CD4-positive, alpha-beta T cell (primary cell): ENCODE measurements around the gene IER2. TPM values are rescaled to one million over a fixed set of nuclear protein-coding genes. Genes with fewer than 3 reads are reported as not detected.

ENCODE experiments used
- ATAC-seq: fragments of 200-7000 bp; cut with Tn5 transposase; one replicate; pipeline ENCODE4 v1.10.0; 2022; ENCODE audit warnings: mild to moderate bottlenecking; ENCODE audit not compliant: poor library complexity
- CTCF ChIA-PET: fragments of 350-600 bp; sonication (Branson Sonifier 250); formaldehyde crosslinking; loops from one replicate; lab custom pipeline; 2021; ENCODE audit warnings: antibody characterized with exemption, inconsistent platforms; lab: Charles Lee
- POLR2A ChIA-PET: fragments of 350-600 bp; sonication (Branson Sonifier 250); formaldehyde crosslinking; loops from one replicate; lab custom pipeline; 2021; ENCODE audit warnings: antibody characterized with exemption, inconsistent platforms; lab: Charles Lee
- DNase-seq, 14 experiments: peaks; one replicate each; pipeline ENCODE4 v3.0.0-alpha.2; 2013 to 2020; ENCODE audit warnings: mixed read lengths in 2 of 14
- H3K27ac ChIP-seq, 2 donors: one replicate each; pipeline versions ENCODE4 v1.5.1 to v1.7.0; 2013; ENCODE audit warnings: low read length in 2 of 2, low read depth in 1 of 2, mild to moderate bottlenecking in 1 of 2
- H3K27me3 ChIP-seq, 2 experiments: 1 replicate in 1 of 2; 2 replicates in 1 of 2; pipeline versions ENCODE4 v1.6.1 to v1.7.0; 2013; ENCODE audit warnings: low read length in 2 of 2, control low read depth in 1 of 2, mild to moderate bottlenecking in 1 of 2, moderate library complexity in 1 of 2; ENCODE audit not compliant: insufficient read depth in 2 of 2, control insufficient read depth in 1 of 2
- H3K36me3 ChIP-seq: one replicate; pipeline ENCODE4 v1.6.1; 2013; ENCODE audit warnings: low read length, control low read depth; ENCODE audit not compliant: insufficient read depth
- H3K4me1 ChIP-seq: one replicate; pipeline ENCODE4 v1.6.1; 2013; ENCODE audit warnings: low read length, control low read depth; ENCODE audit not compliant: insufficient read depth
- H3K4me3 ChIP-seq: one replicate; pipeline ENCODE4 v1.5.1; 2013; ENCODE audit warnings: mild to moderate bottlenecking, low read length, moderate library complexity
- H3K9me3 ChIP-seq, 2 experiments: 1 replicate in 1 of 2; 2 replicates in 1 of 2; pipeline versions ENCODE4 v1.6.1 to v1.7.0; 2013; ENCODE audit warnings: low read length in 2 of 2, mild to moderate bottlenecking in 2 of 2, control low read depth in 1 of 2, moderate library complexity in 1 of 2; ENCODE audit not compliant: control insufficient read depth in 1 of 2, insufficient read depth in 1 of 2
- H3K27ac Mint-ChIP-seq: one replicate; pipeline ENCODE4 v1.8.0; 2020; ENCODE audit warnings: mixed read lengths
- H3K27me3 Mint-ChIP-seq: one replicate; pipeline ENCODE4 v1.8.0; 2021; ENCODE audit warnings: mixed read lengths
- H3K36me3 Mint-ChIP-seq: one replicate; pipeline ENCODE4 v1.8.0; 2021; ENCODE audit warnings: low read depth, mixed read lengths
- H3K4me1 Mint-ChIP-seq: one replicate; pipeline ENCODE4 v1.8.0; 2021; ENCODE audit warnings: low read depth, mixed read lengths
- H3K4me3 Mint-ChIP-seq: one replicate; pipeline ENCODE4 v1.8.0; 2020; ENCODE audit warnings: mild to moderate bottlenecking, mixed read lengths
- H3K9me3 Mint-ChIP-seq: one replicate; pipeline ENCODE4 v1.8.0; 2020; ENCODE audit warnings: mixed read lengths
- CTCF ChIP-seq: fragments of 200-600 bp; IDR thresholded peaks from one replicate; pipeline ENCODE4 v1.8.0; 2022; ENCODE audit warnings: antibody characterized with exemption, mild to moderate bottlenecking
- intact Hi-C, 2 experiments: fragments of 100-400 bp; cut with DNase I in 1 of 2; cut with micrococcal nuclease in 1 of 2; formaldehyde crosslinking; loops; one replicate each; pipeline versions ENCODE4 v1.15.1 to v1.9.0; 2023 to 2025; cut with DNase I, micrococcal nuclease
- total RNA-seq, 174 experiments: library from RNA in 2 of 174; stranded (reverse) in 2 of 174; gene quantifications; one replicate each; pipeline ENCODE4 v1.2.3 and lab custom pipeline; 2021 to 2026

Gene IER2
- total RNA-seq, 2 experiments from 2014 or later, result 254 to 255 TPM

- Mint-ChIP-seq H3K27me3 (no peaks in the 10 kb centered on the region), H3K4me1 (peaks cover 48% of the 10 kb centered on the region), H3K36me3 (peaks cover 30% of the 10 kb centered on the region), H3K4me3 (peak overlapping the region; percentile 96), H3K9me3 (no peaks in the 10 kb centered on the region), H3K27ac (peak overlapping the region; percentile 73)
- no peaks in the 10 kb centered on the region for H3K27me3 ChIP-seq
- intact Hi-C loops, result loop anchor here (2.0 to 10.0 kb wide), 3 partner anchors 17 to 659 kb away; partner anchors contain the start of genes C19orf53 (in 1 of the 2), IER2 (in 1 of the 2) and STX10 (in 1 of the 2)
- peaks cover 12% of the 10 kb centered on the region for H3K36me3 ChIP-seq
- ChIA-PET CTCF (interaction anchor here (0.5 to 1.8 kb wide), 2 partner anchors 11 to 162 kb away, joined by 3 to 6 read pairs; no protein-coding TSS in a partner anchor), POLR2A (interaction anchor here (0.8 to 4.7 kb wide), 4 partner anchors 11 to 54 kb away, joined by 3 to 32 read pairs (median 16); no protein-coding TSS in a partner anchor)
- ATAC-seq (no peak), DNase-seq (peak in 1 of 14 experiments; percentile 23)
- H3K4me1 ChIP-seq, result peaks cover 48% of the 10 kb centered on the region
- no peak for TF ChIP-seq CTCF
- H3K27ac ChIP-seq, result peak overlapping the region; percentile 33 to 68
- H3K9me3 ChIP-seq, result no peaks in the 10 kb centered on the region
- H3K4me3 ChIP-seq, result peak overlapping the region; percentile 99
Observed at GRCh38 chr19:13115936-13116281, 34.3 kb upstream of the IER2 start.

GRCh38 chr19:13116282-13117175 lies 33.7 kb upstream of the IER2 start, which contains the start of gene TRMT1:
Gene TRMT1, minus strand, starts transcription at chr19:13116740. Its CDS starts 341 bp downstream, at chr19:13116399.
- Histone ChIP-seq H3K27ac (peak within 1 kb of the TSS; percentile 48 to 68), H3K4me1 (peaks cover 54% of the 10 kb centered on the region), H3K4me3 (peak within 1 kb of the TSS; percentile 99), H3K9me3 (no peaks in the 10 kb centered on the region), H3K27me3 (no peaks in the 10 kb centered on the region), H3K36me3 (peaks cover 12% of the 10 kb centered on the region)
- DNase-seq (peak; percentile 72 to 93 (median 82)), ATAC-seq (peak; percentile 63)
- POLR2A ChIA-PET, result interaction anchor here (0.9 to 4.7 kb wide), 11 partner anchors 12 to 325 kb away, joined by 3 to 60 read pairs (median 8); partner anchors contain the start of genes GCDH, IER2, JUNB and LYL1
- Mint-ChIP-seq H3K36me3 (peaks cover 26% of the 10 kb centered on the region), H3K4me3 (peak within 1 kb of the TSS; percentile 96), H3K27me3 (no peaks in the 10 kb centered on the region), H3K9me3 (no peaks in the 10 kb centered on the region), H3K27ac (peak within 1 kb of the TSS; percentile 73), H3K4me1 (peaks cover 53% of the 10 kb centered on the region)
- CTCF ChIA-PET, result interaction anchor here (0.5 to 2.4 kb wide), 5 partner anchors 12 to 161 kb away, joined by 3 to 13 read pairs (median 7); partner anchors contain the start of genes IER2 and STX10
- intact Hi-C loops, result loop anchor here (2.0 to 10.0 kb wide), 3 partner anchors 18 to 658 kb away; partner anchors contain the start of genes C19orf53 (in 1 of the 2), IER2 (in 1 of the 2) and STX10 (in 1 of the 2)
- no peak for TF ChIP-seq CTCF

- ChIA-PET CTCF (interaction anchor here (1.3 to 2.4 kb wide), 5 partner anchors 13 to 152 kb away, joined by 4 to 13 read pairs (median 7); partner anchors contain the start of genes IER2 and STX10), POLR2A (interaction anchor here (0.8 to 4.7 kb wide), 17 partner anchors 10 to 974 kb away, joined by 3 to 60 read pairs (median 5); partner anchors contain the start of genes GCDH, IER2, JUNB and LYL1)
- Histone ChIP-seq H3K27me3 (no peaks in the 10 kb centered on the region), H3K4me1 (peaks cover 61% of the 10 kb centered on the region), H3K9me3 (no peaks in the 10 kb centered on the region), H3K4me3 (peak overlapping the region; percentile 99), H3K36me3 (peaks cover 18% of the 10 kb centered on the region), H3K27ac (peak overlapping the region; percentile 48 to 68)
- intact Hi-C loops, result loop anchor here (2.0 to 10.0 kb wide), 3 partner anchors 18 to 658 kb away; partner anchors contain the start of genes C19orf53 (in 1 of the 2), IER2 (in 1 of the 2) and STX10 (in 1 of the 2)
- H3K4me3 Mint-ChIP-seq, result peak overlapping the region; percentile 96
- peaks cover 30% of the 10 kb centered on the region for H3K36me3 Mint-ChIP-seq
- no peak for TF ChIP-seq CTCF
- DNase-seq (peak in 3 of 14 experiments; percentile 53 to 58 (median 56)), ATAC-seq (peak; percentile 36)
- peaks cover 61% of the 10 kb centered on the region for H3K4me1 Mint-ChIP-seq
- H3K27ac Mint-ChIP-seq, result peak overlapping the region; percentile 73
- H3K9me3 Mint-ChIP-seq, result no peaks in the 10 kb centered on the region
- H3K27me3 Mint-ChIP-seq, result no peaks in the 10 kb centered on the region
Observed at GRCh38 chr19:13117176-13117771, 32.9 kb upstream of the IER2 start.
